Activated CD4-positive, CD25-positive, alpha-beta regulatory T cell treated with anti-CD3 and anti-CD28 coated beads, Interleukin-2, amount 50 U/mL, for 72 hours (primary cell): ENCODE data around the gene LCN12.
"Not testable (repeated sequence)": the region's sequence is repeated elsewhere in the genome, so short reads cannot be mapped to it uniquely, and the experiment has no call there.

Experiments used
- DNase-seq: peaks from one replicate; pipeline ENCODE4 v3.0.0; 2021

The LCN12 gene

GRCh38 chr9:136991993-136992818 lies 40.1 kb downstream of the LCN12 start, which contains the start of gene PAXX:
TSS of gene PAXX (plus strand) at chr9:136992422. CDS start at chr9:136992444, 22 bp downstream.
- DNase-seq = peak; percentile 98

- DNase-seq = no peak
Measured at GRCh38 chr9:136992819-136993369, 40.8 kb downstream of the LCN12 start.

- DNase-seq = no peak
Measured at GRCh38 chr9:136994180-136994887, 42.3 kb downstream of the LCN12 start.

GRCh38 chr9:136994888-136995230 lies 42.8 kb downstream of the LCN12 start:
- DNase-seq = no peak

- no peak for DNase-seq
Measured at GRCh38 chr9:136995362-136995761, 43.3 kb downstream of the LCN12 start.

GRCh38 chr9:136995772-136996311 lies 43.8 kb downstream of the LCN12 start:
- DNase-seq = no peak

GRCh38 chr9:136996361-136997292 lies 44.6 kb downstream of the LCN12 start, which contains the start of gene CLIC3:
TSS of gene CLIC3 (minus strand) at chr9:136996568. CDS start at chr9:136996543, 25 bp downstream.
- DNase-seq = no peak

GRCh38 chr9:136997371-136997770 lies 45.3 kb downstream of the LCN12 start:
- no peak for DNase-seq

GRCh38 chr9:136997830-136998234 lies 45.8 kb downstream of the LCN12 start:
- DNase-seq = no peak

GRCh38 chr9:137000177-137000930 lies 48.3 kb downstream of the LCN12 start:
- DNase-seq = peak; percentile 56

GRCh38 chr9:137001857-137002645 lies 50.0 kb downstream of the LCN12 start:
- DNase-seq = no peak

- DNase-seq = no peak
Measured at GRCh38 chr9:137002646-137003041, 50.6 kb downstream of the LCN12 start.

GRCh38 chr9:137004285-137004684 lies 52.2 kb downstream of the LCN12 start:
- not testable (repeated sequence) for DNase-seq
